HG02610 (cell line): ENCODE measurements around the gene PHF21A.

Source experiments
- ATAC-seq: cut with Tn5 transposase; IDR thresholded peaks from one replicate; pipeline ENCODE4 v1.9.1; 2021; ENCODE audit warnings: mild to moderate bottlenecking, moderate library complexity; ENCODE audit not compliant: unreplicated experiment

PHF21A gene

GRCh38 chr11:46121301-46121723 lies at the start of gene PHF21A:
Gene PHF21A, minus strand, starts transcription at chr11:46121454. Its CDS starts 37,235 bp downstream, at chr11:46084219.
- ATAC-seq: peak; percentile 46

- no peak for ATAC-seq
These were observed 49.5 kb upstream of the PHF21A start for GRCh38 chr11:46170797-46171196.

- peak; percentile 66 for ATAC-seq
These were observed 41.4 kb upstream of the PHF21A start for GRCh38 chr11:46162700-46163099.

GRCh38 chr11:46161201-46161600 lies 39.9 kb upstream of the PHF21A start:
- ATAC-seq: no peak

- ATAC-seq: no peak
These were observed 38.8 kb upstream of the PHF21A start for GRCh38 chr11:46160100-46160499.

- no peak for ATAC-seq
These were observed 38.4 kb upstream of the PHF21A start for GRCh38 chr11:46159680-46160079.

- ATAC-seq: no peak
These were observed 28.6 kb upstream of the PHF21A start for GRCh38 chr11:46149826-46150225.

GRCh38 chr11:46149342-46149741 lies 28.1 kb upstream of the PHF21A start:
- no peak for ATAC-seq

- ATAC-seq: no peak
These were observed 23.5 kb upstream of the PHF21A start for GRCh38 chr11:46144741-46145140.

- ATAC-seq: no peak
These were observed 22.0 kb upstream of the PHF21A start for GRCh38 chr11:46143049-46143806.

GRCh38 chr11:46142561-46142960 lies 21.3 kb upstream of the PHF21A start:
- ATAC-seq: no peak

GRCh38 chr11:46141597-46141996 lies 20.3 kb upstream of the PHF21A start:
- ATAC-seq: no peak

GRCh38 chr11:46134540-46134939 lies 13.3 kb upstream of the PHF21A start:
- no peak for ATAC-seq

- no peak for ATAC-seq
These were observed 12.8 kb upstream of the PHF21A start for GRCh38 chr11:46134061-46134460.

- no peak for ATAC-seq
These were observed 11.9 kb upstream of the PHF21A start for GRCh38 chr11:46133119-46133518.

GRCh38 chr11:46130286-46130940 lies 9.2 kb upstream of the PHF21A start:
- no peak for ATAC-seq

- no peak for ATAC-seq
These were observed 7.9 kb upstream of the PHF21A start for GRCh38 chr11:46129133-46129532.

GRCh38 chr11:46127150-46127638 lies 5.9 kb upstream of the PHF21A start:
- ATAC-seq: no peak

GRCh38 chr11:46125284-46125683 lies 4.0 kb upstream of the PHF21A start:
- no peak for ATAC-seq

GRCh38 chr11:46122945-46123715 lies 1.9 kb upstream of the PHF21A start:
- no peak for ATAC-seq

- peak; percentile 34 for ATAC-seq
These were observed 647 bp upstream of the PHF21A start for GRCh38 chr11:46121724-46122477.
